AML-193 (cell line): ENCODE results near the gene ATP8A2.
"Not testable (repeated sequence)": the region's sequence is repeated elsewhere in the genome, so short reads cannot be mapped to it uniquely, and the experiment has no call there.

Experiments used
- DNase-seq, 2 experiments: peaks; one replicate each; lab custom pipeline; 2025; lab: John Stamatoyannopoulos, UW

ATP8A2 gene

DNA sequence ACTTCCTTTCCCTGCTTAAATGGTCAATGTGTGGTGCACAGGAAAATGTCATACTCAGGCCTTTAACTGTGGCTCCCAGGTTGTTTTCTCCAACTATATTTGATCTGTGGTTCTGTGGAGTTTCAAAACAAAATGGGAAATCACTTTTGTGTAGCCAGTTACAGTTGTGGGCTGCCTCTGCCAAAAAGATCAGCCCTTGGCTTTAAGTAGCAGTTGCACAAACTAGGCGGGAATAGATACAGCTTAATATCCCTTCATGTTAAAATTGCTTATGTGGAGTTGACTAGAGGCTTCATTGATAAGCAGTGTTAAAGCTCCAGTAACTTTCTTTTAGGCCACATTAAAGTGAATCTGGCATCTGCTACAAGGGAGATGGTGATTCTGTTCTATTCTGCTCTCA, 395.2 kb downstream of the ATP8A2 start:
- no peak for DNase-seq

- no peak for DNase-seq
Measured at GRCh38 chr13:25768376-25768775, 396.6 kb downstream of the ATP8A2 start.

DNA sequence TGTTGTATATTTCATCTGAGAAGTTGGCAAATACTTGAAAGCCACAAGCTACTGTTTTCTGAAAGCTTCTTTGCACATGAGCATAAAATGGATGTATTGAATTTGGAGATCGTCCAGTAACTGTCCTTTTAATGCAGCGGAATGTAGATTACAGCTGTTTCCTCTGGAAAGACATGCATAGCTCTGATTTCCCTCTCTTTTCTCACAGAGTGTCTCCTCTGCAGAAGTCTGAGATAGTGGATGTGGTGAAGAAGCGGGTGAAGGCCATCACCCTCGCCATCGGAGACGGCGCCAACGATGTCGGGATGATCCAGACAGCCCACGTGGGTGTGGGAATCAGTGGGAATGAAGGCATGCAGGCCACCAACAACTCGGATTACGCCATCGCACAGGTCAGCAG, 397.1 kb downstream of the ATP8A2 start:
- DNase-seq = no peak

DNA sequence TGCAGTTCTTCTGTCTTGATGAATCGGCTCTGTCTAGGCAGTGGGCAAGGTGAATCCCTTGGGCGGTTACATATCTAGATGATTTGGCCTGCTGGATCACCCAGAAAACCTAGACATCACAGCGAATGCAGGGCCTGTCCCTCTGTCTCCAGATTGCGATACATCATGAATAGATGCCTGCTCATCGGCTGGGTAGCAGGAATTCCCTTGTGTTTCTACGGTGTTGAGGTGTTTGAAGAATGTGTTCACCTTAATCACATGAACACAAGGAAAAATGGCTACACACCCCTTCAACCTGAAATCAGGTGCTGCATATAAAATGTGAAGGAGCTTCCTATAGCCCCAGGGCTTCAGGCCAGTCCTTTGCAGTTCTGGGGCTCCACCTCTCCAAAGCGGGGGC, 398.8 kb downstream of the ATP8A2 start:
- no peak for DNase-seq

- no peak for DNase-seq
Measured at GRCh38 chr13:25771202-25771601, 399.4 kb downstream of the ATP8A2 start.

DNA sequence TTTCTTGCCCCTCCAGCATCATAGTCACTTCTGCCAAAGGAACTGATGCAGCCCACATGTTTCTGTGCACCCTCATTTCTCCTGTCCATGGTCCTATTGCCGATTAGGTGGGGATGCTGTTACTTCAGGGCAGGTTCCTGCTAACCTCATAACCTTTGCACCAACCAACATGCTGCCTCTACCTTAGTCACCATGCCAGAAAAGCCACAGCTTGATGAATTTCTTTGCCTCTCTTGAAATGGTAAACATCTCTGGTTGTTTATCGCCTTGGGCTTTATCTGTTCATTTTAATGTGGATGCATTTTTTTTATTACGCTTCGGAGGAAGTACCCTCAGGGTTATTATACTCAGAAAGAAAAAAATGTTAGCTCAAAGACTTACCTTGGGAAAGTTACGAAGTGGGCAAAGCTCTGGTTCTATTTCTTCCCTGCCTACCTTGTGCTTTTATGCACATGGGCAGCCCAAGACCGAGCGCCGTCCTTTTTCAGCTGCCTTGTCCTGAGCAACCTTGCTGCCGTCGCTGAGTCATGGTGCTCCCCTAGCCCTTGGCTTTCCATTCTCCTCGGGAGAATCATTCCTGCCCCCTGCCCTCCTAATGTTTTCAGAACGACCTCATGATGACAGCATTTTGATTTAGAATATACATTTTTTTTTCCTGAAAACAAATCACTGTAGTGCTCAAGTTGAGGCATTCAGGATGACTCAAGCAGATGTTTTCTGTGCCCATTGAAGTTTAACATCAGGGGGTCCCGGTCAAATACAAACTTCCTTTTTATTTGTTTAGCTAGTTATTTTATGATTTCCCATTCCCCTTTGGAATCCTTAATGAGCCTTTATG, 400.1 kb downstream of the ATP8A2 start:
- DNase-seq = no peak

DNA sequence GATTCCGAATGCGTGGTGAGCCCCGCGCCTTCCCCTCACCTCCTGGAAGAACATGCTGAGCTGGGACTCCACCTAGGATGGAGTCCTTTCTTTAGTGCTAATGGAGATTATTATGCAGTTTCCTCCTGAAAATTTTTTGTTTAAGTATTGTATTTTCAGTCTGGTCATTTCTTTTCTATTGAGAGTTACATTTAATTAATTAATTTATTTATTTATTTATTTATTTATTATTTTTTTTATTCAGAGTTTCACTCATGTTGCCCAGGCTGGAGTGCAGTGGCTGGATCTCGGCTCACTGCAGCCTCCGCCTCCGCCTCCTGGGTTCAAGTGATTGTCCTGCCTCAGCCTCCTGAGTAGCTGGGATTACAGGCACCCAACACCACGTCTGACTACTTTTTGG, 400.8 kb downstream of the ATP8A2 start:
- not testable (repeated sequence) for DNase-seq

GRCh38 chr13:25774056-25774455, 402.3 kb downstream of the ATP8A2 start:
- not testable (repeated sequence) for DNase-seq

- no peak for DNase-seq
Measured at GRCh38 chr13:25775275-25775674, 403.5 kb downstream of the ATP8A2 start.

GRCh38 chr13:25775986-25776385, 404.2 kb downstream of the ATP8A2 start:
- no peak for DNase-seq

GRCh38 chr13:25776722-25777121, 404.9 kb downstream of the ATP8A2 start:
- no peak for DNase-seq

DNA sequence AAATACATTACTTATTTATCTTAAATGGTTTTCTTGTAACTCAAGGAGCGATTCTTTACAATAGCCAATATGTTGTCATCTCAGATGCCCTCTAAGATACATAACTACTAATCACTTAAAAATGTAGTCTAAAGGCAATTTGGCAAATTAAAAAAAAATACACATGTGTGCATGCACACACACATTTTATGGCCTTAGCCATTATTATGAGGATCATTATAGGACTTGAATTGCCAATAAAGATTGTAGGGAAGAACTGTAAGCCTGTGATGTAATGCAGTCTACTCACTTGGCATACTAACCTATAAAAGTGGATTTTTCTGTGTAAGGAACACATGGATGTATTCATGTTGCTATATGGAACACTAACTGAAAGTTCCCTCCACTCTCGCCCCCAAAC, 405.7 kb downstream of the ATP8A2 start:
- no peak for DNase-seq

- no peak for DNase-seq
Measured at GRCh38 chr13:25778365-25778764, 406.6 kb downstream of the ATP8A2 start.

DNA sequence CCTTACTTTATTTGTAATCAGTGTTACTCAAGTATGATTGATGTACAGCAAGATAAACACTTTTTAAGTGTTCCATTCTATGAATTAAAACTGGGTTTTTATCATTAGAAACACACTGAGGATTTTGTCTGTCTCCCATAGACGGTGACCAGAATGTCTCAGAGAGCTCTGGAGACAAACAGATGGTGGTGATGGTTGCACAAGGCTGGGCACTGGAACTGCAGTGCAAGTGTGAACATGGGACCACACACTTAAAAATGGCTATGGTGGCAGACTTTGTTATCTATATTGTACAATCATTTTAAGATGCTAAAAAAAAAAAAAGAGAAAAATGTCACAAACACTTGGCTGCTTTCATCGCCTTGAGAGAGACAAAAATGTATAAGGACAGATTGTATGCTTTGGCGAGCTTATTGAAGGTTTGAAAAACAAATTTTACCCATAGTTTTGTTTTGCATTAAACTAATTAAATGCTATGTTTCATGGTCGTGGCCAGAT, 407.1 kb downstream of the ATP8A2 start:
- no peak for DNase-seq

DNA sequence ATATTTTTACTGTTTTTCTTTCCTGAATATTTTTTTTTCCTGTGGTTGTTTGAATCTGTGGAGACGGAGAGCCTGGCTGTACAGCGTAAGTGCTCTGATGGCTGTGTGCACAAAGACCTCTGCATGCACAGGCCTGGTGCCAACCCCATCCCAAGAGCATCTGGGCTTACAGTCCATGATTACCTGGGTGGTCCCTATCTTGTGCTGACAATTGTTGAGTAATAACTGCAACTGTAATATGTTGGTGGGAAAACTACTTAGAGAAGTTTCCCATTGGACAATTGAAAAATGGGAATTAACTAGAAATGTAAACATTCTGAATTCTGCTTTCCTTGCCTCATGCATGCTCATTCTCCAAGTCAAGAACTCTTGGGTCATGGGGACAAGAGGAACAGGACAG, 411.3 kb downstream of the ATP8A2 start:
- DNase-seq = no peak

GRCh38 chr13:25783601-25784024, 411.8 kb downstream of the ATP8A2 start:
- no peak for DNase-seq

DNA sequence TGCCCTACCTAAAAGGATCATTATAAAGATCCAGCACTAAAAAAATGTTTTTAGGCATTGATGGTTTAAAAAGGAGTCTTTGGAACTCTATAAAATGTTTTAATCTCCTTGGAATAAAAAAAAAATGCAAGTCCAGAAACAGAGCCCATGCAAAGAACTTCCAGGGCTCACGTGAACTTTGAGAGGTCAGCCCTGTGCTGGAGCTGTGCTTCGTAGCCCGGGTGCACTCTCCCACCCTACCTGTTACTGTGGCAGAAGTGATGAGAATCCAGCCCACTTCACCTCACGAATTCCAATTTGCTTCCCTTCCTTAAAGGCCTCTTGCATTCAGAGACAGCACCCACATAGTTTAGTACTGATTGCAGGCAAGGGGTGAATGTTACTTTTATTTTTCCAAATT, 412.3 kb downstream of the ATP8A2 start:
- DNase-seq = no peak

DNA sequence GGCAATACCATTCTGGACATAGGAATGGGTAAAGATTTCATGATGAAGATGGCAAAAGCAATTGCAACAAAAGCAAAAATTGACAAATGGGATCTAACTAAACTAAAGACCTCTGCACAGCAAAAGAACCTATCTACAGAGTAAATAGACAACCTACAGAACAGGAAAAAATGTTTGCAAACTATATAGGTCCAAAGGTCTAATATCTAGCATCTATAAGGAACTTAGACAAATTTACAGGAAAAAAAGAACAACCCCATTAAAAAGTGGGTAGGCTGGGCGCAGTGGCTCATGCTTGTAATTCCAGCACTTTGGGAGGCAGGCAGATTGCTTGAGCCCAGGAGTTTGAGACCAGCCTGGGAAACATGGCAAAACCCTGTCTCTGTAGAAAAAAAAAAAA, 418.4 kb downstream of the ATP8A2 start:
- not testable (repeated sequence) for DNase-seq

GRCh38 chr13:25795277-25795676, 423.5 kb downstream of the ATP8A2 start:
- DNase-seq = no peak

DNA sequence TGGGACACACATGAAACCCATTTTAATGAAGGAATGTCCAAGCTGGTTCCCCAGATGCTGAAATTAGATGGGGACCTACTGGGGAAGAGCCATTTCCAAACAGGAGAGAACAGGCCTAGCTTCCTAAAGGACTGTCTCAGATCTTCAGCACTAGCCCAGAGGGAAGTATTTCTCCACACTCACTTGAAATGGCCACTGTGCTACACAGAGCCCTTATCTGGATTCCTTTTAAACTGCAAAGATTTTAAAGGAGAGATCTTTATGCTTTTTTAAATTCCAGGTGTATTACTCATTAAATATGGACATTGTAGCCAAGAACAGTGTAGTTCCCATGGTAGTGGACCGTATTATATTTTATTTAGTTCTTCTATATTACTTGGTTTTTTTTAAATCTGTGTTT, 424.7 kb downstream of the ATP8A2 start:
- DNase-seq = no peak

- DNase-seq = no peak
Measured at GRCh38 chr13:25798998-25799397, 427.2 kb downstream of the ATP8A2 start.

GRCh38 chr13:25800523-25800922, 428.7 kb downstream of the ATP8A2 start:
- DNase-seq = no peak

DNA sequence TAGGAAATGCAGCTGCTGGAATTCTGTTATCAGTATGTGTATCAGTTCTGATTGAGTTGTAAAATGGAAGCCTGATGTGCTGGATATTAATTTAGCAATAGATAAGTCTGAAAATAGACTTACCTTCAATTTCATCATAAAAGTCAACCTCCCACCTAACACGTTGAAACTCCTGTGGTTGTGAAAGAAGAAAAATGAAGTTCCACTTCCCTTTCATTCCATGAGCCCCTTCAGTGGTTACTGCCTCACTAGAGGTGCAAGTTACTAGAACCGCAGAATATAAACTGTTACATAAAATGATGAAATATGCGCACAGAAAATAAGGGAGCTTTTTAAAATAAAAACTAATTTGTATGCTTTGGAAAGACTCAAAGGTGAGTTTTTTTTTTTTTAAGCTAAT, 430.8 kb downstream of the ATP8A2 start:
- peak; percentile 18 to 20 for DNase-seq

- no peak for DNase-seq
Measured at GRCh38 chr13:25803641-25804040, 431.9 kb downstream of the ATP8A2 start.
